HG02798 (cell line): ENCODE data around the gene RABAC1.
"Not testable (repeated sequence)": the region's sequence is repeated elsewhere in the genome, so short reads cannot be mapped to it uniquely, and the experiment has no call there.

Source experiments
- ATAC-seq: cut with Tn5 transposase; IDR thresholded peaks from one replicate; pipeline ENCODE4 v1.9.1; 2021; ENCODE audit warnings: mild to moderate bottlenecking; ENCODE audit not compliant: unreplicated experiment, poor library complexity

The RABAC1 gene

GRCh38 chr19:41919948-41920712 is 39.0 kb downstream of the RABAC1 start:
- no peak for ATAC-seq

- ATAC-seq, result no peak
Measured at GRCh38 chr19:41918653-41919244, 40.4 kb downstream of the RABAC1 start.

GRCh38 chr19:41918095-41918494 is 41.0 kb downstream of the RABAC1 start:
- no peak for ATAC-seq

GRCh38 chr19:41917676-41918075 is 41.4 kb downstream of the RABAC1 start:
- ATAC-seq, result no peak

GRCh38 chr19:41915776-41916414 is 43.2 kb downstream of the RABAC1 start:
- no peak for ATAC-seq

GRCh38 chr19:41915021-41915775 is 43.9 kb downstream of the RABAC1 start:
- no peak for ATAC-seq

GRCh38 chr19:41914424-41914834 is 44.7 kb downstream of the RABAC1 start:
- ATAC-seq, result not testable (repeated sequence)

- ATAC-seq, result no peak
Measured at GRCh38 chr19:41913538-41914423, 45.3 kb downstream of the RABAC1 start.

- ATAC-seq, result no peak
Measured at GRCh38 chr19:41912899-41913537, 46.1 kb downstream of the RABAC1 start.

GRCh38 chr19:41911889-41912731 is 47.0 kb downstream of the RABAC1 start:
- no peak for ATAC-seq

- ATAC-seq, result no peak
Measured at GRCh38 chr19:41910992-41911888, 47.9 kb downstream of the RABAC1 start.

GRCh38 chr19:41910240-41910991 is 48.7 kb downstream of the RABAC1 start:
- ATAC-seq, result no peak

- no peak for ATAC-seq
Measured at GRCh38 chr19:41909706-41910105, 49.4 kb downstream of the RABAC1 start.

- ATAC-seq, result no peak
Measured at GRCh38 chr19:41908724-41909464, 50.2 kb downstream of the RABAC1 start.

- no peak for ATAC-seq
Measured at GRCh38 chr19:41907994-41908615, 51.0 kb downstream of the RABAC1 start.
